SK-N-SH (cell line): ENCODE data around the gene OBSCN. TPM values are rescaled to one million over a fixed set of nuclear protein-coding genes. Genes with fewer than 3 reads are reported as not detected.

ENCODE experiments used
- CTCF ChIA-PET: fragments of 300-600, 350-600 bp; formaldehyde crosslinking; extraction: SDS; loops from one replicate; lab custom pipeline; 2021; lab: Yijun Ruan, JAX
- POLR2A ChIA-PET: fragments of 350-600 bp; sonication (Branson Sonifier 250); formaldehyde crosslinking; extraction: SDS; loops from one replicate; lab custom pipeline; 2020; ENCODE audit warnings: antibody characterized with exemption, inconsistent platforms; lab: Yijun Ruan, JAX
- DNase-seq: peaks from one replicate; pipeline ENCODE4 v3.0.0; 2012
- H2AFZ ChIP-seq: fragments of 200-600 bp; sonication (generic); 2 replicates; pipeline ENCODE4 v1.8.1; 2016; ENCODE audit warnings: antibody characterized with exemption, mild to moderate bottlenecking, low read depth
- H3F3A ChIP-seq: fragments of 200-600 bp; sonication (generic); replicated peaks from 2 replicates; pipeline ENCODE3; 2016; ENCODE audit warnings: antibody characterized with exemption, mild to moderate bottlenecking; ENCODE audit not compliant: insufficient read depth
- H3K27ac ChIP-seq, 2 experiments: fragments of 200-500 bp in 1 of 2; fragments of 200-600 bp in 1 of 2; sonication (Bioruptor generic) in 1 of 2; sonication (generic), shearing (Covaris generic) in 1 of 2; 2 replicates each; pipeline versions ENCODE4 v1.5.1 to v1.6.1; 2014 to 2016; ENCODE audit warnings: low read depth in 2 of 2, inconsistent platforms in 1 of 2, low read length in 1 of 2, mild to moderate bottlenecking in 1 of 2, mixed read lengths in 1 of 2
- H3K27me3 ChIP-seq: fragments of 200-600 bp; sonication (generic), shearing (Covaris generic); 2 replicates; pipeline ENCODE4 v1.6.1; 2016; ENCODE audit warnings: mixed run types; ENCODE audit not compliant: insufficient read depth
- H3K36me3 ChIP-seq, 2 experiments: fragments of 200-500 bp in 1 of 2; fragments of 200-600 bp in 1 of 2; sonication (Bioruptor generic) in 1 of 2; sonication (generic) in 1 of 2; replicated peaks in 1 of 2; 2 replicates each; pipeline versions ENCODE3 to v1.5.1; 2014 to 2016; ENCODE audit warnings: low read length in 1 of 2, mild to moderate bottlenecking in 1 of 2; ENCODE audit not compliant: insufficient read depth in 2 of 2, control insufficient read depth in 1 of 2
- H3K4me1 ChIP-seq, 2 experiments: fragments of 200-500 bp in 1 of 2; fragments of 200-600 bp in 1 of 2; sonication (Bioruptor generic) in 1 of 2; sonication (generic), shearing (Covaris generic) in 1 of 2; 2 replicates each; pipeline versions ENCODE4 v1.5.1 to v1.6.1; 2014 to 2016; ENCODE audit warnings: low read depth in 1 of 2, low read length in 1 of 2, mixed run types in 1 of 2; ENCODE audit not compliant: insufficient read depth in 2 of 2, control insufficient read depth in 1 of 2
- H3K4me2 ChIP-seq: fragments of 200-600 bp; sonication (generic), shearing (Covaris generic); 2 replicates; pipeline ENCODE4 v1.6.1; 2017; ENCODE audit warnings: mixed run types
- H3K4me3 ChIP-seq, 2 experiments: fragments of 200-500 bp in 1 of 2; fragments of 200-600 bp in 1 of 2; sonication (Bioruptor generic) in 1 of 2; sonication (generic), shearing (Covaris generic) in 1 of 2; 2 replicates each; pipeline versions ENCODE4 v1.5.1 to v1.8.1; 2014 to 2016; ENCODE audit warnings: low read depth in 2 of 2, inconsistent platforms in 1 of 2, low read length in 1 of 2, mild to moderate bottlenecking in 1 of 2, mixed read lengths in 1 of 2, moderate library complexity in 1 of 2
- H3K79me2 ChIP-seq: fragments of 200-600 bp; sonication (generic); 2 replicates; pipeline ENCODE4 v1.8.1; 2017; ENCODE audit warnings: mild to moderate bottlenecking; ENCODE audit not compliant: insufficient read depth
- H3K9ac ChIP-seq: fragments of 200-600 bp; sonication (generic); 2 replicates; pipeline ENCODE4 v1.6.1; 2017; ENCODE audit warnings: mixed run types
- H3K9me2 ChIP-seq: fragments of 200-600 bp; sonication (generic); 2 replicates; pipeline ENCODE4 v1.6.1; 2017; ENCODE audit warnings: mixed run types
- H3K9me3 ChIP-seq: fragments of 200-600 bp; sonication (generic); 2 replicates; pipeline ENCODE4 v1.6.1; 2017; ENCODE audit warnings: mixed run types, mild to moderate bottlenecking, moderate library complexity
- H4K20me1 ChIP-seq: fragments of 200-600 bp; sonication (generic); 2 replicates; pipeline ENCODE4 v1.6.1; 2017; ENCODE audit warnings: mild to moderate bottlenecking, mixed run types; ENCODE audit not compliant: insufficient read depth
- EP300 ChIP-seq, 2 experiments: IDR thresholded peaks; 2 replicates each; pipeline versions ENCODE4 v1.4.0 to v1.6.1; 2012; ENCODE audit warnings: borderline replicate concordance in 1 of 2, low read depth in 1 of 2, low read length in 1 of 2
- EZH2phosphoT487 ChIP-seq: fragments of 200-600 bp; sonication (generic); IDR thresholded peaks from 2 replicates; pipeline ENCODE4 v1.6.1; 2017; ENCODE audit warnings: low read depth, mixed run types, mild to moderate bottlenecking, antibody characterized with exemption, moderate library complexity, borderline replicate concordance
- MXI1 ChIP-seq: IDR thresholded peaks from 2 replicates; pipeline ENCODE4 v1.6.1; 2012; ENCODE audit warnings: mild to moderate bottlenecking, low read depth, low read length, improper control_type of control experiment
- NFIC ChIP-seq: IDR thresholded peaks from 2 replicates; pipeline ENCODE4 v1.4.0; 2012; ENCODE audit warnings: borderline replicate concordance
- NRF1 ChIP-seq: IDR thresholded peaks from 2 replicates; pipeline ENCODE4 v1.6.1; 2012; ENCODE audit warnings: low read depth, mild to moderate bottlenecking, low read length
- RAD21 ChIP-seq: IDR thresholded peaks from 2 replicates; pipeline ENCODE4 v1.6.1; 2012; ENCODE audit warnings: mild to moderate bottlenecking, low read length
- RCOR1 ChIP-seq: fragments of 150-350 bp; IDR thresholded peaks from 2 replicates; pipeline ENCODE4 v1.6.1; 2017; ENCODE audit warnings: antibody characterized with exemption, low read length
- SIN3A ChIP-seq: IDR thresholded peaks from 2 replicates; pipeline ENCODE4 v1.6.1; 2012; ENCODE audit warnings: low read depth, mild to moderate bottlenecking, low read length, moderate library complexity, borderline replicate concordance
- YY1 ChIP-seq: IDR thresholded peaks from 2 replicates; pipeline ENCODE4 v1.4.0; 2012; ENCODE audit warnings: low read depth, mild to moderate bottlenecking
- WGBS: methylation state at CpG from one replicate; pipeline ENCODE4 v1.1.6; 2017; ENCODE audit warnings: low lambda C conversion rate; 5-methylcytosine and 5-hydroxymethylcytosine counted together
- polyA plus RNA-seq, 3 experiments: library from polyadenylated mRNA; depleted of rRNA; stranded (reverse); fragments of >200 nt; gene quantifications; 2 replicates each; pipeline ENCODE4 v1.2.3, GENCODE V29; 2012
- TF ChIP-seq, protein P1 (sequence below): IDR thresholded peaks from 2 replicates; pipeline ENCODE4 v1.4.0; 2012; ENCODE audit warnings: low read depth

Gene OBSCN
- polyA plus RNA-seq, 1 of the 3 experiments (the other 2 are of a cell fraction) = 4.0 TPM

DNA sequence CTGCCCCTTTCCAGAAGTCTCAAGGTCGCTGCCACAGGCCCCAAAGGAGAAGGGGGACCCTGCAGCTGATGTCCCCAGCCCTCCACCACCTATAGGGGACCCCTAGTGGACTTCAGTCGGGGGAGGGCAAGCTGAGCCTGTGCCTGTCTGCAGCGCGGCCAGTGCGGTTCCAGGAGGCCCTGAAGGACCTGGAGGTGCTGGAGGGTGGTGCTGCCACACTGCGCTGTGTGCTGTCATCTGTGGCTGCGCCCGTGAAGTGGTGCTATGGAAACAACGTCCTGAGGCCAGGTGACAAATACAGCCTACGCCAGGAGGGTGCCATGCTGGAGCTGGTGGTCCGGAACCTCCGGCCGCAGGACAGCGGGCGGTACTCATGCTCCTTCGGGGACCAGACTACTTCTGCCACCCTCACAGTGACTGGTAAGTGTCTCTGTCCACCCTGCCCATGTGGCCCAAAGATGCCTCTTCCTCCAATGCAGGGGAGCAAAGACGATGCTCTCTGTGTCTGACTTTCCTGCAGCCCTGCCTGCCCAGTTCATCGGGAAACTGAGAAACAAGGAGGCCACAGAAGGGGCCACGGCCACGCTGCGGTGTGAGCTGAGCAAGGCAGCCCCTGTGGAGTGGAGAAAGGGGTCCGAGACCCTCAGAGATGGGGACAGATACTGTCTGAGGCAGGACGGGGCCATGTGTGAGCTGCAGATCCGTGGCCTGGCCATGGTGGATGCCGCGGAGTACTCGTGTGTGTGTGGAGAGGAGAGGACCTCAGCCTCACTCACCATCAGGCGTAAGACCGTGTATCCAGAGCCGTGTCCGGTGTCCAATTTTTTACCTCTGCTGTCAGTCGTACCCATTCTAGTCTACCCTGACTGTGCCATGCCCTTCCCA, 79.9 kb downstream of the OBSCN start:
- Histone ChIP-seq H3K9me2 (no peaks in the 10 kb centered on the region), H3K9me3 (no peaks in the 10 kb centered on the region)
- TF ChIP-seq EZH2phosphoT487 (no peak), NRF1 (no peak), RAD21 (no peak)
- TF ChIP-seq, protein P1, sequence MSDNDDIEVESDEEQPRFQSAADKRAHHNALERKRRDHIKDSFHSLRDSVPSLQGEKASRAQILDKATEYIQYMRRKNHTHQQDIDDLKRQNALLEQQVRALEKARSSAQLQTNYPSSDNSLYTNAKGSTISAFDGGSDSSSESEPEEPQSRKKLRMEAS = no peak
- TF ChIP-seq, all 33 proteins: peak for 0

DNA sequence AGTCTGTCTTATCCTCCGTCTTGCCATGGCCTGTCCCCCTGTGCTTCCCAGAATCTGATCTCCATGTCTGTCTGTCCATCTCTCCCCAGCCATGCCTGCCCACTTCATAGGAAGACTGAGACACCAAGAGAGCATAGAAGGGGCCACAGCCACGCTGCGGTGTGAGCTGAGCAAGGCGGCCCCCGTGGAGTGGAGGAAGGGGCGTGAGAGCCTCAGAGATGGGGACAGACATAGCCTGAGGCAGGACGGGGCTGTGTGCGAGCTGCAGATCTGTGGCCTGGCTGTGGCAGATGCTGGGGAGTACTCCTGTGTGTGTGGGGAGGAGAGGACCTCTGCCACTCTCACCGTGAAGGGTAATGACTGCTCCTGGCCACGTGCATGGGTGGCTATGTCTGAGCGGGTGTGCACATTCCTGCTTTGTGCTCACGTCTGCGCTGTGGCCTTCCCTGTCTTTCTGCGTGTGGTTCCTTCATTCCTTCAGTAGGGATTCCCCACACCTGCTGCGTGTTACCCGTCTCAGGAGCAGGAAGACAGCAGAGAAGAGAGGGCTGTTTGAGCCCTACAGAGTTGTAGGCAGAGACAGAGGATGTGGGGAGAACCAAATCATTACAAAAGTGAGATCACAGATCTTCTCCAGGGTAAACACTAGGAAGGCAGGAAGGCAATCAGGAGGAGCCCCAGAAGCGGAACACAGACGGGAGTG, 80.8 kb downstream of the OBSCN start:
- Histone ChIP-seq H4K20me1 (no peaks in the 10 kb centered on the region), H3K4me3 (no peak overlapping the region), H3K9ac (no peak overlapping the region), H2AFZ (no peak overlapping the region), H3K27ac (no peak overlapping the region), H3F3A (no peaks in the 10 kb centered on the region), H3K27me3 (no peaks in the 10 kb centered on the region), H3K4me1 (no peaks in the 10 kb centered on the region), H3K79me2 (no peaks in the 10 kb centered on the region), H3K9me2 (no peaks in the 10 kb centered on the region), H3K9me3 (no peaks in the 10 kb centered on the region), H3K4me2 (no peak overlapping the region), H3K36me3 (no peaks in the 10 kb centered on the region)
- ChIA-PET CTCF (no interaction called here), POLR2A (no interaction called here)
- DNase-seq = no peak
- 83% methylated on average over 17 of the region's 18 CpGs for WGBS
- TF ChIP-seq RAD21 (no peak), SIN3A (no peak), NRF1 (no peak), EP300 (IDR thresholded peaks at IDR 0.05; ENCODE audit: borderline replicate concordance in 1 of 2, low read depth in 1 of 2, low read length in 1 of 2) (no peak), YY1 (no peak), MXI1 (no peak), RCOR1 (no peak), NFIC (no peak)

More for the DNA sequence above, 79.9 kb downstream of the OBSCN start:
- ChIA-PET CTCF (interaction anchor here (1.3 kb wide), 1 partner anchor 19 kb away, joined by 3 read pairs; no protein-coding TSS in a partner anchor), POLR2A (no interaction called here)
- H3K79me2 ChIP-seq = no peaks in the 10 kb centered on the region
- H3K4me3 ChIP-seq = no peak overlapping the region
- H4K20me1 ChIP-seq = no peaks in the 10 kb centered on the region
- H3K4me2 ChIP-seq = no peak overlapping the region
- H3K36me3 ChIP-seq = no peaks in the 10 kb centered on the region
- no peak overlapping the region for H3K27ac ChIP-seq
- no peak for DNase-seq
- no peak overlapping the region for H3K9ac ChIP-seq
- no peaks in the 10 kb centered on the region for H3K4me1 ChIP-seq
- no peaks in the 10 kb centered on the region for H3K27me3 ChIP-seq
- H3F3A ChIP-seq = no peaks in the 10 kb centered on the region
- H2AFZ ChIP-seq = no peak overlapping the region
- WGBS = 81% methylated on average over 21 of the region's 32 CpGs
